ENCODE measurements around the gene FHIT.
"Not testable (repeated sequence)": the region's sequence is repeated elsewhere in the genome, so short reads cannot be mapped to it uniquely, and the experiment has no call there.

Gene FHIT

GRCh38 chr3:61029194-61029593 is 222.1 kb downstream of the FHIT start:
- H3K4me1 ChIP-seq (ENCODE audit: control insufficient read depth in 1 of 2, insufficient read depth in 2 of 2, low read length in 2 of 2): no peaks in the 10 kb centered on the region
- H3K27me3 ChIP-seq (ENCODE audit: control insufficient read depth in 1 of 2, insufficient read depth in 2 of 2, low read length in 2 of 2): no peaks in the 10 kb centered on the region
- H3K9ac ChIP-seq (ENCODE audit: low read depth in 1 of 2, low read length in 2 of 2): no peak overlapping the region
- H3K27ac ChIP-seq (ENCODE audit: low read depth, low read length): no peak overlapping the region
- no peaks in the 10 kb centered on the region for H3K36me3 ChIP-seq (ENCODE audit: control insufficient read depth in 1 of 2, insufficient read depth in 2 of 2, low read length in 2 of 2)
- no peaks in the 10 kb centered on the region for H3K9me3 ChIP-seq (ENCODE audit: control insufficient read depth in 1 of 2, low read length in 2 of 2)
- H3K4me3 ChIP-seq (ENCODE audit: low read depth in 1 of 2, low read length in 2 of 2): no peak overlapping the region

GRCh38 chr3:61018807-61019206 is 232.4 kb downstream of the FHIT start:
- Histone ChIP-seq H3K9me3 (ENCODE audit: control insufficient read depth in 1 of 2, low read length in 2 of 2) (no peaks in the 10 kb centered on the region), H3K27ac (ENCODE audit: low read depth, low read length) (no peak overlapping the region), H3K4me1 (ENCODE audit: control insufficient read depth in 1 of 2, insufficient read depth in 2 of 2, low read length in 2 of 2) (no peaks in the 10 kb centered on the region), H3K4me3 (ENCODE audit: low read depth in 1 of 2, low read length in 2 of 2) (no peak overlapping the region), H3K27me3 (ENCODE audit: control insufficient read depth in 1 of 2, insufficient read depth in 2 of 2, low read length in 2 of 2) (no peaks in the 10 kb centered on the region), H3K9ac (ENCODE audit: low read depth in 1 of 2, low read length in 2 of 2) (no peak overlapping the region), H3K36me3 (ENCODE audit: control insufficient read depth in 1 of 2, insufficient read depth in 2 of 2, low read length in 2 of 2) (no peaks in the 10 kb centered on the region)

- H3K4me1 ChIP-seq (ENCODE audit: control insufficient read depth in 1 of 2, insufficient read depth in 2 of 2, low read length in 2 of 2); H3K36me3 ChIP-seq (ENCODE audit: control insufficient read depth in 1 of 2, insufficient read depth in 2 of 2, low read length in 2 of 2); H3K27ac ChIP-seq (ENCODE audit: low read depth, low read length); H3K27me3 ChIP-seq (ENCODE audit: control insufficient read depth in 1 of 2, insufficient read depth in 2 of 2, low read length in 2 of 2); H3K9me3 ChIP-seq (ENCODE audit: control insufficient read depth in 1 of 2, low read length in 2 of 2); H3K4me3 ChIP-seq (ENCODE audit: low read depth in 1 of 2, low read length in 2 of 2); H3K9ac ChIP-seq (ENCODE audit: low read depth in 1 of 2, low read length in 2 of 2): not testable (repeated sequence)
Observed at GRCh38 chr3:61017028-61017427, 234.2 kb downstream of the FHIT start.

- H3K9ac ChIP-seq (ENCODE audit: low read depth in 1 of 2, low read length in 2 of 2): no peak overlapping the region
Observed at GRCh38 chr3:61015859-61016258, 235.4 kb downstream of the FHIT start.

GRCh38 chr3:61015408-61015807 is 235.8 kb downstream of the FHIT start:
- Histone ChIP-seq H3K9me3 (ENCODE audit: control insufficient read depth in 1 of 2, low read length in 2 of 2) (no peaks in the 10 kb centered on the region), H3K27me3 (ENCODE audit: control insufficient read depth in 1 of 2, insufficient read depth in 2 of 2, low read length in 2 of 2) (no peaks in the 10 kb centered on the region), H3K4me3 (ENCODE audit: low read depth in 1 of 2, low read length in 2 of 2) (no peak overlapping the region), H3K9ac (ENCODE audit: low read depth in 1 of 2, low read length in 2 of 2) (no peak overlapping the region), H3K27ac (ENCODE audit: low read depth, low read length) (no peak overlapping the region), H3K4me1 (ENCODE audit: control insufficient read depth in 1 of 2, insufficient read depth in 2 of 2, low read length in 2 of 2) (no peaks in the 10 kb centered on the region), H3K36me3 (ENCODE audit: control insufficient read depth in 1 of 2, insufficient read depth in 2 of 2, low read length in 2 of 2) (no peaks in the 10 kb centered on the region)

More at GRCh38 chr3:61015859-61016258, 235.4 kb downstream of the FHIT start:
- no peak overlapping the region for H3K4me3 ChIP-seq (ENCODE audit: low read depth in 1 of 2, low read length in 2 of 2)
- no peaks in the 10 kb centered on the region for H3K4me1 ChIP-seq (ENCODE audit: control insufficient read depth in 1 of 2, insufficient read depth in 2 of 2, low read length in 2 of 2)
- H3K27ac ChIP-seq (ENCODE audit: low read depth, low read length): no peak overlapping the region
- H3K36me3 ChIP-seq (ENCODE audit: control insufficient read depth in 1 of 2, insufficient read depth in 2 of 2, low read length in 2 of 2): no peaks in the 10 kb centered on the region
- no peaks in the 10 kb centered on the region for H3K9me3 ChIP-seq (ENCODE audit: control insufficient read depth in 1 of 2, low read length in 2 of 2)
- no peaks in the 10 kb centered on the region for H3K27me3 ChIP-seq (ENCODE audit: control insufficient read depth in 1 of 2, insufficient read depth in 2 of 2, low read length in 2 of 2)

GRCh38 chr3:61008998-61009380 is 242.3 kb downstream of the FHIT start:
- Histone ChIP-seq H3K27me3 (ENCODE audit: control insufficient read depth in 1 of 2, insufficient read depth in 2 of 2, low read length in 2 of 2) (no peaks in the 10 kb centered on the region), H3K36me3 (ENCODE audit: control insufficient read depth in 1 of 2, insufficient read depth in 2 of 2, low read length in 2 of 2) (no peaks in the 10 kb centered on the region), H3K27ac (ENCODE audit: low read depth, low read length) (no peak overlapping the region), H3K4me1 (ENCODE audit: control insufficient read depth in 1 of 2, insufficient read depth in 2 of 2, low read length in 2 of 2) (no peaks in the 10 kb centered on the region), H3K4me3 (ENCODE audit: low read depth in 1 of 2, low read length in 2 of 2) (no peak overlapping the region), H3K9me3 (ENCODE audit: control insufficient read depth in 1 of 2, low read length in 2 of 2) (no peaks in the 10 kb centered on the region), H3K9ac (ENCODE audit: low read depth in 1 of 2, low read length in 2 of 2) (no peak overlapping the region)

GRCh38 chr3:61008153-61008997 is 242.9 kb downstream of the FHIT start:
- Histone ChIP-seq H3K9ac (ENCODE audit: low read depth in 1 of 2, low read length in 2 of 2) (no peak overlapping the region), H3K36me3 (ENCODE audit: control insufficient read depth in 1 of 2, insufficient read depth in 2 of 2, low read length in 2 of 2) (no peaks in the 10 kb centered on the region), H3K4me1 (ENCODE audit: control insufficient read depth in 1 of 2, insufficient read depth in 2 of 2, low read length in 2 of 2) (no peaks in the 10 kb centered on the region), H3K27me3 (ENCODE audit: control insufficient read depth in 1 of 2, insufficient read depth in 2 of 2, low read length in 2 of 2) (no peaks in the 10 kb centered on the region), H3K27ac (ENCODE audit: low read depth, low read length) (no peak overlapping the region), H3K9me3 (ENCODE audit: control insufficient read depth in 1 of 2, low read length in 2 of 2) (no peaks in the 10 kb centered on the region), H3K4me3 (ENCODE audit: low read depth in 1 of 2, low read length in 2 of 2) (no peak overlapping the region)

GRCh38 chr3:61005591-61005990 is 245.7 kb downstream of the FHIT start:
- H3K4me3 ChIP-seq (ENCODE audit: low read depth in 1 of 2, low read length in 2 of 2): no peak overlapping the region
- no peaks in the 10 kb centered on the region for H3K4me1 ChIP-seq (ENCODE audit: control insufficient read depth in 1 of 2, insufficient read depth in 2 of 2, low read length in 2 of 2)
- H3K27ac ChIP-seq (ENCODE audit: low read depth, low read length): no peak overlapping the region
- H3K9ac ChIP-seq (ENCODE audit: low read depth in 1 of 2, low read length in 2 of 2): no peak overlapping the region
- H3K36me3 ChIP-seq (ENCODE audit: control insufficient read depth in 1 of 2, insufficient read depth in 2 of 2, low read length in 2 of 2): no peaks in the 10 kb centered on the region
- H3K27me3 ChIP-seq (ENCODE audit: control insufficient read depth in 1 of 2, insufficient read depth in 2 of 2, low read length in 2 of 2): no peaks in the 10 kb centered on the region
- H3K9me3 ChIP-seq (ENCODE audit: control insufficient read depth in 1 of 2, low read length in 2 of 2): no peaks in the 10 kb centered on the region

- Histone ChIP-seq H3K4me3 (ENCODE audit: low read depth in 1 of 2, low read length in 2 of 2) (no peak overlapping the region), H3K9ac (ENCODE audit: low read depth in 1 of 2, low read length in 2 of 2) (no peak overlapping the region), H3K36me3 (ENCODE audit: control insufficient read depth in 1 of 2, insufficient read depth in 2 of 2, low read length in 2 of 2) (no peaks in the 10 kb centered on the region), H3K4me1 (ENCODE audit: control insufficient read depth in 1 of 2, insufficient read depth in 2 of 2, low read length in 2 of 2) (no peaks in the 10 kb centered on the region), H3K27ac (ENCODE audit: low read depth, low read length) (no peak overlapping the region), H3K9me3 (ENCODE audit: control insufficient read depth in 1 of 2, low read length in 2 of 2) (no peaks in the 10 kb centered on the region), H3K27me3 (ENCODE audit: control insufficient read depth in 1 of 2, insufficient read depth in 2 of 2, low read length in 2 of 2) (no peaks in the 10 kb centered on the region)
Observed at GRCh38 chr3:60998858-60999257, 252.4 kb downstream of the FHIT start.

- H3K9ac ChIP-seq (ENCODE audit: low read depth in 1 of 2, low read length in 2 of 2): no peak overlapping the region
- H3K27ac ChIP-seq (ENCODE audit: low read depth, low read length): no peak overlapping the region
Observed at GRCh38 chr3:60992395-60992794, 258.9 kb downstream of the FHIT start.

GRCh38 chr3:60990442-60990730 is 260.9 kb downstream of the FHIT start:
- Histone ChIP-seq H3K36me3 (ENCODE audit: control insufficient read depth in 1 of 2, insufficient read depth in 2 of 2, low read length in 2 of 2) (no peaks in the 10 kb centered on the region), H3K9ac (ENCODE audit: low read depth in 1 of 2, low read length in 2 of 2) (no peak overlapping the region), H3K4me3 (ENCODE audit: low read depth in 1 of 2, low read length in 2 of 2) (no peak overlapping the region), H3K27me3 (ENCODE audit: control insufficient read depth in 1 of 2, insufficient read depth in 2 of 2, low read length in 2 of 2) (no peaks in the 10 kb centered on the region), H3K4me1 (ENCODE audit: control insufficient read depth in 1 of 2, insufficient read depth in 2 of 2, low read length in 2 of 2) (no peaks in the 10 kb centered on the region), H3K9me3 (ENCODE audit: control insufficient read depth in 1 of 2, low read length in 2 of 2) (peaks cover 0 to 7% of the 10 kb centered on the region in 2 donors), H3K27ac (ENCODE audit: low read depth, low read length) (no peak overlapping the region)

More at GRCh38 chr3:60992395-60992794, 258.9 kb downstream of the FHIT start:
- Histone ChIP-seq H3K4me3 (ENCODE audit: low read depth in 1 of 2, low read length in 2 of 2) (no peak overlapping the region), H3K27me3 (ENCODE audit: control insufficient read depth in 1 of 2, insufficient read depth in 2 of 2, low read length in 2 of 2) (no peaks in the 10 kb centered on the region), H3K36me3 (ENCODE audit: control insufficient read depth in 1 of 2, insufficient read depth in 2 of 2, low read length in 2 of 2) (no peaks in the 10 kb centered on the region), H3K9me3 (ENCODE audit: control insufficient read depth in 1 of 2, low read length in 2 of 2) (no peaks in the 10 kb centered on the region), H3K4me1 (ENCODE audit: control insufficient read depth in 1 of 2, insufficient read depth in 2 of 2, low read length in 2 of 2) (no peaks in the 10 kb centered on the region)

All from duodenal mucosa (tissue), 2 donors.